ENCODE measurements around the gene FAM111A.
"Not testable (repeated sequence)": the region's sequence is repeated elsewhere in the genome, so short reads cannot be mapped to it uniquely, and the experiment has no call there.

FAM111A gene, protein sequence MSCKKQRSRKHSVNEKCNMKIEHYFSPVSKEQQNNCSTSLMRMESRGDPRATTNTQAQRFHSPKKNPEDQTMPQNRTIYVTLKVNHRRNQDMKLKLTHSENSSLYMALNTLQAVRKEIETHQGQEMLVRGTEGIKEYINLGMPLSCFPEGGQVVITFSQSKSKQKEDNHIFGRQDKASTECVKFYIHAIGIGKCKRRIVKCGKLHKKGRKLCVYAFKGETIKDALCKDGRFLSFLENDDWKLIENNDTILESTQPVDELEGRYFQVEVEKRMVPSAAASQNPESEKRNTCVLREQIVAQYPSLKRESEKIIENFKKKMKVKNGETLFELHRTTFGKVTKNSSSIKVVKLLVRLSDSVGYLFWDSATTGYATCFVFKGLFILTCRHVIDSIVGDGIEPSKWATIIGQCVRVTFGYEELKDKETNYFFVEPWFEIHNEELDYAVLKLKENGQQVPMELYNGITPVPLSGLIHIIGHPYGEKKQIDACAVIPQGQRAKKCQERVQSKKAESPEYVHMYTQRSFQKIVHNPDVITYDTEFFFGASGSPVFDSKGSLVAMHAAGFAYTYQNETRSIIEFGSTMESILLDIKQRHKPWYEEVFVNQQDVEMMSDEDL
- 101 to 208 (median 167) reads per million in 4 experiments for total RNA-seq

DNA sequence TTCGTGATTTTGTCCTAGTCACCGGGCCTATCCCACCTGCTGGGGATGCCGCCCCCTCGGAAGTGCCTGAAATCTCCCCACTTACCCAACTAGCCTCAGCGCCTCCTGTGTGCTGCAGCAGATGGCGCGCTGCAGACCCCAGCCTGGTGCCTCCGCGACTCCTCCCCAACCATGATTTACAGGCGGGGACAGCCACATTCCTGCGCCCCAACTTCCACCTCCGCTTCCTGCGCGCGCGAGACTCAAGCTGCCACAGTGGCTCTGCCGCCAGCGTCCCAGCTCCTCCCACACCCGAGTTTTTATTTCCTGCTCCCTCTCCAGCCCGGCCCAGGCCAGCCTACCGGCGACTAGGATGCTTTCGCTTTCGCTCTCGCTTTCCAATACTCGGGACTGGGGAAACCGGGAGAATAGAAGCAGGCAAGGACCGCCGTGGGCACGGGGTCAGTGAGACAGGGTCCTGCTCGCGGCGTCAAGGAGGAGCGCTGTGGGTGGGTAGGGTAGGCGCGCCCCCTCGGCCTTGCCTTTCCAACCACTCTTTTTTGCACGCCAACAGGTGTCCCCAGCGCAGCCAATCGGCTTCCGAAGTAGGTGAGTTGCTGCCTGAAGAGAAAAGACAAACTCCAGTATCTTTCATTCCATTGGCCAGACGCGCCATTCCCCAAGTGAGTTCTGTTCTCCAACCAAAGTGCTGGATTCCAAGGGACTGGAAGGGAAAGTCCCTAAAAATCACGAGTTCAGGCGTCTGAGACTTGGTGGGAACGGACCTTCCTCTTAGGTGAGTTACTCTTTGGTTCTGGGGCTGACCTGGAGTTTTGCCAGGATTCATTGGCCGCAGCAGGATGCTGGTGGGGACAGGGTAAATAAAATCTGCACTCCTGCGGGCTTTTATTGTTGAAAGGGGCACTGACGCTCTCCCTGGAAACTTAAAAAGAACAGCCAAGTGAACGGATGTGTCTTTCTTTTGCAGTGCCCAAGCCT is at the start of gene FAM111A:
TSS of gene FAM111A (plus strand) at position 327 of the 978 bp plus-strand sequence. CDS start 6,017 bp downstream, outside the sequence.
- DNase-seq = peak; percentile 78

DNA sequence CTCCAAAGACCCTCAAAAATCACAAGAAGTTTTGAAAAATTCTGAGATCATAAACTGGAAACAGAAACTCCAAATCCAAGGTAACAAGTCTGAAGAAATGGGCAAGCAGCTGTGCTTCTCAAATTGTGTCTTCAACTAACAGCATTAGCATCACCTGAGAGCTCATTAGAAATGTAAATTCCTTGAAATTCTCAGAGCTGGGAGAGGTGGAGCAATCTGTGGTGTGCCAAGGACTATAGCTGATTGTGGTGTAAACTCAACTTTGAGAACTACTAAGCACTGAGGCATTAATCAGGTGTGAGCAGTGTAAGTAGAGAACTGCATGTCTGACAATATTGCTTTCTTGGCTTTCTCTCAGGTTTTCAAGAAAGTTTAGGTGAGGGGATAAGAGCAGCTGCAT is 49.1 kb upstream of the FAM111A start:
- DNase-seq = not testable (repeated sequence)

DNA sequence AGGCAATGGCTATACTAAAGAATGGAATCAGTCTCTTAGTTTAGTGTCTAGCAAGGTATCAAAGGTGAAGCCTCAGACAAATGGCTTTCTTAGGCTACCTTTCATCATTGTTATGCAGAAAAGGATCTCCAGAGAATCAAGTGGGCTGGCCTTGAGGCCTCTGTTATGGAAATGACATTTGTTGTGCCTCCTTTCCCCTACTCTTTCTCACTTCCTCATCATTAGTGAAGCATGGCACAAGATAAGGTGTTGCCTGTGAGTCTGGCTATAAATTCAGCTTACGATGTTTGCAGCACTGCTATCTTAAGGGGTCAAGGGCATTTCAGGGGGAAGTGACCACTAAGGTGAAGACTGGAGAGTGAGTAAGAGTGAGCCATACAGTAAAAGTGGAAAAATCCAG is 47.4 kb upstream of the FAM111A start:
- DNase-seq = not testable (repeated sequence)

DNA sequence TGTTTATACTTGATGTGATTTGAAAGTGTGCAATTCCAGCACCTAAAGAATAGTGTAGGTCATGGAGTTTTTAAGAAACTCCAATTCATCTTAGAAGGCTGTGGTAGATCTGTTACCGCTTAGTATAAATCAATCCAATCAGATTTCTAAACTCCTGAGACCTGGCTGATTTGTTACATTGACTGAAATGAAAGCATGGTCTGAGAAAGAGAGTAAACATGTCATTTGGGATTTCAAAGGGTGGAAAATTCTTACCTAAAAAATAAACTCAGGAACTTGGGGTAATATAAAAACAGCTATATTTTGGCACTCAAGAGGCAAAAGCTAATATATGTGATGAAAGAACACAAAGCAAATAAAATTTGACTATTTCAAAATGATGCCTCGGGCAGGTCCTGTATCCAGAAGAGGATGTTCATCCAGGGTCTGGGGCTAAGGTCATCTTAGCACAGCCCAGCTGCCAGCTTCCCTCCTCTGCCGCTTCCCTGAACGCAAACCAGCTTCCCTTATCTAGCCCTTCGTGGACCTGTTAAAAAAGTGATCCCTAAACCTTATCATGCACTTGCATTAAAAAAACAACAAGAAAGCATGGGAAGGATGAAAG is 46.6 kb upstream of the FAM111A start:
- not testable (repeated sequence) for DNase-seq

DNA sequence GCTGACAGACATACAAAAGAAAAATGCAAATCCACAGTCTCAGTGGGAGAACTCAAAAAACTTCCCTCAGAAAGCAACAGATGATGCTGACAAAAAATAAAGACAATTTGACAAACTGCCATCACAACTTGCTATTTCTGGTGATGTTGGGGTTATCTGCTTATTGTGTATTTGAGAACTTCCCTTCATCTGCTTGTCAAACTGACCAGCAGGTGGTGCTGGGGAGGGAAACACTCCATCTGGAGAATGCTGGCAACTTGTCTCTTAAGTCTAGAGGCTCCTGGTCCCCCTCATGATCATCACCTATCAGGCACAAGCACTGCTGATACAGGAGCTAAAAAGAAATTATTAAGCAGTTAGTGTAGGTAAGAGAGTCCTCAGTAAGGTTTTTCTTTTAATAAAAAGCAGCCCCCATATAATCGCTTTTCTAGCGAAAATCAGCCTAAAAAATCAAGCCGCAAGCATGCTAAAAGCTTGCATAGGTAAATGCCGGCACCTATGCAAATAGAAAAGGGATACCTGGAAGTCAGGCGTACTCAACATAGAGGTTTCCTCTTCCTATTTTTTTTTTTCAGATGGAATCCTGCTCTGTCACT is 45.4 kb upstream of the FAM111A start:
- peak; percentile 52 for DNase-seq

DNA sequence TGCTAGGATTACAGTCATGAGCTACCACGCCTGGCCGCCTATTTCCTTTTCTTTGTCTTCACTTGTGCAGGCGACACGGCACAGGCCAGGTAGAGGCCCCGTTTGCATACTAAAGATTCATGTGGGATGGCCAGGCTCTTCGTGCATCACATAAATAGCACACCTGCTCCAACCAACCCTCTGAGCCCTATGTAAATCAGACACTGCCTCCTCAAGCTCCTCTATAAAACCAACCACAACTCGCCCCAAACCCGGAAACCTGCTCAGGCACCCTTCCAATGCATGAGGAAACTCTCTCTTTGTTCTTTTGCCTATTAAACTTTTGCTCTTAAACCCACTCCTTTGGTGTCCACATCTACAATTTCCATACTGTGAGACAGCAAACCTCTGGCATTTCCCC is 44.7 kb upstream of the FAM111A start:
- DNase-seq = not testable (repeated sequence)

DNA sequence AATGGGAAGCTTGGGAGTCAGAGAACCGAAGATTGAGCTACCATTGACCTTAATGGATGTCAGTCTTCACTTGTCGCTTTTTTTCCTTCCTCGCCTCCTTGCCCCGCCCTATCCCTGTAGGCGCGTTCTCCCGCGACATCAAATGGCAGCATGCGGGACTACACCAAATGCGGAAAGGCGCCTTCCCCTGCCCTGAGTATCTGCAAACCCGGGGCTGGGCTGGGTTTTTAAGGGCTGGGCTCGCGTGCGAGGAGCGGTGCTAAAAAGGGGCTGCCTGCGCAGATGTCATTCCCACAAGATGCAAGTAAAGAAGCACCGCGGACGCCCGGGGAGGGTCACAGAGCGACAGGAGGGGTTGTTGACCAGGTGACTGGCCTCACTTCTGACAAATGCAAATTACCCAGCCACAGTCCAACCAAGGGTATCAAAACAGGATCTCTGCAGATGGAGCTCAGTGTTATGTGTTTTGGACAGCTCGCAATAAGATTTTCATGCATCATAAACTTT is 40.3 kb upstream of the FAM111A start:
- no peak for DNase-seq

DNA sequence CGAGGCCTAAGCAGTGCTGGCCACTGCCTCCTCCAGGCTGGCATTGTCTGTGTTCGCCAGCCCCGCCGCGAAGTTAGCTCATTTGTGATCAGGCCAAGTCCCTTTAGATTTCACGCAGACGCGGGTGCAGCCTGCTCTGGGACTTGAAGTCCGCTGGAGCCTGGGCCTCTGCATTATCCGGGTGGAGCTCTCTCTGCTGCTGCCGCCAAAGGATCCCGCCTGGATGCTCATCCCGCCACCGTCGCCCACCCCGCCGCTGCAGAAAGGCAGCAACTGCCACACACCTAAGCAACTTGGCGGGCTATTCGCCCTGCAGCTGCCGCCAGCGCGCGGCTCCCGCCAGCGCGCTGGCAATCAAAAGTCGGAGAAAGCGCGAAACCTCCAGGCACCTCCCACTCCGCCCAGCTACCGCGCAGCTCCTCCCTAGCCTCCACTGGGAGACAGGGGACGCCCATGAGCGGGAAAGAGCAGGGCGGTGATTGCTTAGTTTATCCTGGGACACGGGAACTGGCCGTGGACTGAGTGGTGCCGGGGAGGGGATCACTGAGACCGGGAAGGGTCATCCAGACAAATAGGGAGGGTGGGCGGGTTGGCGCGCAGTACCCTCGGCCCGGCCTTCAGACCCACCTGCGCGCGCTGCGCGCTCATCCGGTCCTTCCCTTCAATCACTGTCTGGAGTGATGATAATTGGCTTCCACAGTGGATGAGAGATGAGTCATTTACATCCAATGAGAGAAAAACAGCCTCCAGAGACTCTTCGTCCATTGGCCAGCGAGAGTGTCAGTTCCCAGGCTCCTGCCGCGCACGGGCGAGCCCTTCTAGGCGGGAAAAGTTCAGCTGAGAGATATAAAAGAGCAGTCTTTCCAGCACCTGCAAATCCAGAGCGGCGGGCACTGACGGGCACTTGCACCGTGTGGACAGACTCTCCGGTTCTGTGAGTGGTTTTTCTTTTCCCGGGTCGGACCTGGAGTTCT is 36.0 kb upstream of the FAM111A start, which contains the start of gene FAM111B:
TSS of gene FAM111B (plus strand) at position 875 of the 974 bp plus-strand sequence. CDS start 2,389 bp downstream, outside the sequence.
- DNase-seq = no peak

DNA sequence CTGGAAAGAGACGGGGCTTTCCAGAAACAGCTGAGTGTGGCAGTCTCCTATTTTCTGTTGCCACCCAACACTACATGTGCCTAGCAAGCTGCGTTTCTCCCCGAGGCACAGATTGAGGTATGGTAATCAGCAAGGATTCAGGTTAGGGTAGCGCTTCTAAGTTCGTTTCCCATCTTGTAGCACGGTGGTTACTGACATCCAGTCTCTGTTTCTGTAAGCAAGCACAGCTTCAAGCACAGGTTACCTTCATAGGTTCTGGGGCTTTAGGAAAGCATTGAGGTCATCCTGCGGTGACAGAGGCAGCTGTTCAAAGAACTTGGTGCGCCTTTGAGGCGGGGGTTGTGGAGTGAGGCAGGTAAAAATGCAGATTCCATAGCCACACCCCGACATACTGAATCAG is 34.9 kb upstream of the FAM111A start:
- DNase-seq = not testable (repeated sequence)

DNA sequence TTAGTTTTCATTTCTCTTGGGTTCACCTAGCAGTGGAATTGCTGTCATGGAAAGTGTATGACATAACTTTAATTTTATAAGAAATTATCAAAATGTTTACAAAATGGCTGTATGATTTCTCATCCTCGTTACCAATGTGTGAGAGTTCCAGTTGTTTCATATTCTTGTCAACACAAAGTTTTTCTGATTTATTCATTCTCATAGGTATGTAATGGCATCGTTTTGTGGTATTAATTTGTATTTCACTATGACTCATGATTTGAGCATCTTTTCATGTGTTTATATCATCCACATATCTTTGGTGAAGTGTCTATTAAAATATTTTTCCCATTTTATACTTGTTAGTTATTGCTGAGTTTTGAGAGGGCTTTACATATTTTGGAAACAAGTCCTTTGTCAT is 30.2 kb upstream of the FAM111A start:
- no peak for DNase-seq

DNA sequence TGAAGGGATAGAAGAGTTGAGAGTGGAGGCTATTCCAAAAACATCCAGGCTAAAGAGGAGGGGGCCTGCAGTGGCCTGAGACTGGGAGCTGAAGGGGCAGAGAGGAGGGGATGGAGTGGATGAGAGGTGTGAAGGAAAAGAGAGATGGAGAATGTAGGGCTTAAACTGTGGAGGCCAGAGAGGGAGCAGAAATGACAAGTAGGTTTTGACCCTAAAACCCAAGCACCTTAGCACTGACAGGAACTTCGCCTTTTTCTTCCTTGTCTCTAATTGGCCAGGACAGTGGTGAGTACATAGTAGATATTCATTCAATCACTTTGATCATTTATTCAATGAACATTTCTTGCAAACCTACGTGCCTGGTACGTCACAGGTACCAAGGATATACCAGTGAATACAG is 28.3 kb upstream of the FAM111A start:
- no peak for DNase-seq

DNA sequence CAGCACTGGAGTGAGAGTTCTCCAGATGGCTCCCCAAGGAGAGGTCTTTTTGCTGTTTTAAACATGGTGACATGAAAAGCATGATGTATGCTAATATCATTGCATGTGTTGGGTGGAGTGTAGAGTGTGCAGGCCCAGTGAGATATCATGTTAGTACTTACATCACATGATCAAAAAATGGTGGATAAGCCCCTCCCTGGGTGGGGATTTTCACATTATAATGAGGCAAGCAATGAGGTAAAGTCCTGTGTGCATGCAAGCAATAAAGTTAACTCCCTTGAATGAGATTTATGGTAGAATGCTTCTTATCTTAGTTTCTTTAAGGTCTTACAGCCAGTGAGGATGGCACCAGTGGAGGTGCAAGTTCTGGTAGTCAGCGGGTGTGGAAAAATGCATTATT is 27.1 kb upstream of the FAM111A start:
- no peak for DNase-seq

DNA sequence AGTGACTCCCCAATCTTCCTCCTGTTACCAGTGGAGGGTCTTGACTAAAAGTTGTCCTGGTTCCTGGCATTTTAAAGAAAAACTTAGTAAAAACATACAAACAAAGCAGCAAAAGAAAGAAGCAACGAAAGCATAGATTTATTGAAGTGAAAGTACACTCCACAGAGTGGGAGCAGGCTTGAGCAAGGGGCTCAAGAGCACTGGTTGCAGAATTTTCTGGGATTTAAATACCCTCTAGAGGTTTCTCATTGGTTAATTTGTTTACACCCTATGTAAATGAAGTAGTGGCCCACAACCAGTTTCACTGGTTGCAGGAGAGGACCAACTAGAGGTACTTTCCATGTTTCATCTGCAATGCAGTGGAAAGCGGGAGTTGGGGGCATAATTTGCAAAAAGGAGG is 24.9 kb upstream of the FAM111A start:
- DNase-seq = no peak

DNA sequence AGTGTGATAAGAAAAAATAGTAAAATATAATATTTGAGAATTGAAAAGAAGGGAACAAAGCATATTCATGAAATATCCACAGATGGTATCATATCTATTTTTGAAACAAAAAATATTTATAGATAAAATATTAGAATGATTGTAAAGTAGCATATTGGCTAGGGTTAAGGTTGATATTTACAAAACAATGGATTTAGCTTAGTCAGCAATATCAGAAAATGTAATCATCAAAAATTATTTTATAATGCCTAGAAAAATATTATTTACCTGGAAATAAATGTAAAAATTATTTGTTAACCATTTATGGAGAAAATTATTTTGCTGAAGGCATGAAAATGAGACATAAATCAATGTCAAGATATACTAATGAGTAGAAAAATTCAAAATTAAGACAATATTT is 22.8 kb upstream of the FAM111A start:
- DNase-seq = no peak

DNA sequence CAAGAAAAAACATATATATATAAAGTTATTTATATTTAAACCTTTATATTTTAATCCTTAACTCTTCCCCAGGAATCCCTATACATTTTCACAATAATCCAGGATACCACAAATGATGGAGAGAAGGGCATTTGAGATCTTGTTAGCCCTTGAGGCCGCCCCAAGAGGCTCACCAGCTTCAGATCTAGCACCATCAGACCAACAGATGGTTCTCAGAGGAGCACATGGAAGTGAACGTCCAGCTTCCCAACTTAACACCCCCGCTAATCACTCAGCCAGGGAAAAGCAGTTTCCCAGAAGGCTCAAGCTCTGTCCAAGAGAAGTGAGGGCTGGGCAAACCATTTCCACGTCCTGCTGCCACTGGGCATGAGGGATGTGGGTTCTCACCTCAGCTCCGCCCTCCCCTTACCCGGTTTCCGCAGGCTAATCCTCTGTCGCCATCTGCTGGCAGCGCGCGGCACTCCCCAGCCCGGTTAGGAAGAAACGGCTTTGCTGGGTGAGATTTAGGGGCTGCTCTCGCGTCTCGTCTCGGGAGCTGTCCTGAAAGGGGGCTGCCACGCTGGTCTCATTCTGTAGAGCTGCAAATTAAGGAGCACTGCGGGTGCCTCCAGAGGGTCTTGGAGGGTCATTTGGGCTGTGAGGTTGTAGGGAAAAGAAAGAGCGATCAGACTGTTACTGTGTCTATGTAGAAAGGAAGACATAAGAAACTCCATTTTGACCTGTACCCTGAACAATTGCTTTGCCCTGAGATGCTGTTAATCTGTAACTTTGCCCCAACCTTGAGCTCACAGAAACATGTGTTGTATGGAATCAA is 6.8 kb upstream of the FAM111A start:
- peak; percentile 75 for DNase-seq

DNA sequence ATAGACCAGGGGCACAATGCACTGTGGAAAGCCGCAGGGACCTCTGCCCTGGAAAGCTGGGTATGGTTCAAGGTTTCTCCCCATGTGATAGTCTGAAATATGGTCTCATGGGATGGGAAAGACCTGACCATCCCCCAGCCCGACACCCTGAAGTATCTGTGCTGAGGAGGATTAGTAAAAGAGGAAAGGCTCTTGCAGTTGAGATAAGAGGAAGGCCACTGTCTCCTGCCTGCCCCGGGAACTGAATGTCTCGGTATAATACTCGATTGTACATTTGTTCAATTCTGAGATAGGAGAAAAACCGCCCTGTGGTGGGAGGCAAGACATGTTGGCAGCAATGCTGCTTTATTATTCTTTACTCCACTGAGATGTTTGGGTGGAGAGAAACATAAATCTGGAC is 6.1 kb upstream of the FAM111A start:
- DNase-seq = not testable (repeated sequence)

DNA sequence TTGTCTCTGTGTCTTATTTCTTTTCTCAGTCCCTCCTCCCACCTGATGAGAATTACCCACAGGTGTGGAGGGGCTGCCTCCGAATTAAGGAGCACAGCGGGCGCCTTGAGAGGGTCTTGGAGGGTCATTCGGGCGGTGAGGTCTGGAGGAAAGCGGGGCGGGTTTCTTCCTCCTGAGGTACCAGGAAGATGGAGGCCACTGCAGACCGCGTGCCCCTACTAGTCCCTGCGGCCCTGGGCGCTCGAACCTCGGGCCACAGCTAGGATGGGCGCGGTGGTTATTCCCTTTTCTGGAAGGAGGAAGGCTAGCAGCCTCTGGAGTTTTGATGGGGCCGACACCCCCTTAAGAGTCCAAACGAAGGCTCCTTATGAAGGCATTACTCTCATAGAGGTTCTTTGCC is 5.5 kb upstream of the FAM111A start:
- no peak for DNase-seq

DNA sequence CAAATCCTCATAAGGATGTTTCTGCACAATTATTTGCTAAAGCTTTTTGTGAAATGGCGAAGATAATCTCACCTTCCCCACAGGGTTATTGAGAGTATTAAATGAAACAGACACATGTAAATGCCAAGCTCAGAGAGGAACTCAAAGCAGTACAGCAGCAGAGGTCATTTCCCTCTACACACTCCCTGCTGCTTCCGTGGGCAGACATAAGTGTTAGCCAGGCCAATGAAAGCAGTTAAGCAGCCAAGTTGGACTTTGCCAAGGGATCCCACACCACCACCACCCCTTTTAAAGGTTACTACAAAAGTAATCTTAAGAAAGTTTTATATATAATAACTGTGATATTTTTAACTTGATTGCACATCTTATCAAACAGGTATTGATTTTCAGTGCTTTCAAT is 4.0 kb upstream of the FAM111A start:
- no peak for DNase-seq

DNA sequence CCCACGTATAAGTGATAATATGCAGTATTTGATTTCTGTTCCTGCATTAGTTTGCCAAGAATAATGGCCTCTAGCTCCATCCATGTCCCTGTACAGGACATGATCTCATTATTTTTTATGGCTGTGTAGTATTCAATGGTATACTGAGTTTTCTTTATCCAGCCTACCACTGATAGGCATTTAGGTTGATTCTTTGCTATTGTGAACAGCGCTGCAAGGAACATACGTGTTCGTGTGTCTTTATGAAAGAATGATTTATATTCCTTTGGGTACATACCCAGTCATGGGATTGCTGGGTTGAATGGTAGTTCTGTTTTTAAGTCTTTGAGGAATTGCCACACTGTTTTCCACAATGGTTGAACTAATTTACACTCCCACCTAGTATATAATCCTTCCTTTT is 1.5 kb upstream of the FAM111A start:
- no peak for DNase-seq

Data from effector CD8-positive, alpha-beta T cell (primary cell).